Activated CD8-positive, alpha-beta memory T cell treated with anti-CD3 and anti-CD28 coated beads, Interleukin-2, amount 50 U/mL, for 24 hours (primary cell): Measurements from ENCODE around the gene R3HDML.
A peak's percentile ranks its signal among the peaks of the same experiment; 100 is the strongest.
"Not testable (repeated sequence)": the region's sequence is repeated elsewhere in the genome, so short reads cannot be mapped to it uniquely, and the experiment has no call there.

Experiments
- DNase-seq: peaks from one replicate; pipeline ENCODE4 v3.0.0-alpha.2; 2020; ENCODE audit errors: extremely low read depth

The R3HDML gene

GRCh38 chr20:44336725-44337380 is at the start of gene R3HDML:
R3HDML (plus strand) TSS chr20:44337043; CDS start chr20:44337158, 115 bp downstream.
- DNase-seq = no peak

GRCh38 chr20:44287272-44288097 is 49.4 kb upstream of the R3HDML start:
- DNase-seq = no peak

GRCh38 chr20:44288252-44288651 is 48.6 kb upstream of the R3HDML start:
- no peak for DNase-seq

GRCh38 chr20:44291754-44292153 is 45.1 kb upstream of the R3HDML start:
- DNase-seq = no peak

GRCh38 chr20:44296011-44296410 is 40.8 kb upstream of the R3HDML start:
- no peak for DNase-seq

GRCh38 chr20:44297721-44298120 is 39.1 kb upstream of the R3HDML start:
- DNase-seq = no peak

GRCh38 chr20:44299011-44299535 is 37.8 kb upstream of the R3HDML start:
- DNase-seq = not testable (repeated sequence)

GRCh38 chr20:44301285-44301684 is 35.6 kb upstream of the R3HDML start:
- no peak for DNase-seq

- DNase-seq = no peak
Measured at GRCh38 chr20:44302026-44302669, 34.7 kb upstream of the R3HDML start.

- DNase-seq = no peak
Measured at GRCh38 chr20:44302736-44303135, 34.1 kb upstream of the R3HDML start.

- no peak for DNase-seq
Measured at GRCh38 chr20:44304383-44304782, 32.5 kb upstream of the R3HDML start.

GRCh38 chr20:44306927-44307326 is 29.9 kb upstream of the R3HDML start:
- DNase-seq = no peak

- DNase-seq = no peak
Measured at GRCh38 chr20:44309763-44310663, 26.8 kb upstream of the R3HDML start.

GRCh38 chr20:44310664-44311639 is 25.9 kb upstream of the R3HDML start, which contains the start of gene FITM2:
FITM2 (minus strand) TSS chr20:44311202; CDS start chr20:44311148, 54 bp downstream.
- peak; percentile 91 for DNase-seq

GRCh38 chr20:44314870-44315269 is 22.0 kb upstream of the R3HDML start:
- DNase-seq = no peak

- no peak for DNase-seq
Measured at GRCh38 chr20:44319839-44320422, 16.9 kb upstream of the R3HDML start.

GRCh38 chr20:44324343-44324742 is 12.5 kb upstream of the R3HDML start:
- no peak for DNase-seq

GRCh38 chr20:44326391-44327159 is 10.3 kb upstream of the R3HDML start:
- DNase-seq = no peak

GRCh38 chr20:44327748-44328147 is 9.1 kb upstream of the R3HDML start:
- not testable (repeated sequence) for DNase-seq
